ENCODE results near the gene EPSTI1. TPM values are rescaled to one million over a fixed set of nuclear protein-coding genes. Genes with fewer than 3 reads are reported as not detected.
A peak's percentile ranks its signal among the peaks of the same experiment; 100 is the strongest.

The EPSTI1 gene
- total RNA-seq, 3 donors from 2014 or later (not counting 1 experiment from before 2014, with no cell fraction given): 23.4 to 57.4 (median 34.4) TPM

DNA sequence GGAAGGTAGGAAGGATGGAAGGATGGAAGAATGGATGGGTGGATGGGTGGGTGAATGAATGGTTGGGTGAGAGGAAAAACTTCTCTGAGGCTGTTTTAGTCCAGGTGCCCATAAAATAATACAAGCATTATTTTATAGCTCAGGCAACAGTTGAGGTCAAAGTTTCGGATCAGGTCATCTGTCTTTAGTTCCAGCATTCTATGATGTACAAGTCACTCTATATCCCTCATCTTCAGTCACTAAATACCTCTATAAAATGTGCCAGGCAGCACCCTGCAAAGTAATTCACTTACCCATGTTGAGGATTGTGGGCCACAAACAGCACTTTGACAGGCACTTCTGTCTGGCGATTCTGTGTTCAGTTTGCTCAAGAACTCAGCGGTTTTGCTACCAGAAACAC is 66.0 kb downstream of the EPSTI1 start:
- TF ChIP-seq CTCF (IDR thresholded peaks at IDR 0.05): no peak
- H3K4me3 ChIP-seq (ENCODE audit: low read length): no peak overlapping the region
- Mint-ChIP-seq H3K27me3 (ENCODE audit: low read depth in 2 of 2) (no peaks in the 10 kb centered on the region), H3K36me3 (peaks cover 25% of the 10 kb centered on the region), H3K27ac (peak overlapping the region in 1 of 2 donors; percentile 22), H3K4me1 (peaks cover 20 to 23% of the 10 kb centered on the region in 2 donors), H3K4me3 (no peak overlapping the region), H3K9me3 (no peaks in the 10 kb centered on the region)
- no peaks in the 10 kb centered on the region for H3K27me3 ChIP-seq (ENCODE audit: control insufficient read depth, insufficient read depth, low read length)
- H3K4me1 ChIP-seq (ENCODE audit: control insufficient read depth, insufficient read depth, low read length): no peaks in the 10 kb centered on the region
- ATAC-seq: no peak
- intact Hi-C loops (cut with micrococcal nuclease): no loop called here
- 96% methylated on average over 3 of the region's 3 CpGs for WGBS (ENCODE audit: insufficient coverage)
- no peaks in the 10 kb centered on the region for H3K9me3 ChIP-seq (ENCODE audit: control insufficient read depth, insufficient read depth, low read length)
- no peak for DNase-seq
- no peak overlapping the region for H3K27ac ChIP-seq (ENCODE audit: low read length)
- H3K36me3 ChIP-seq (ENCODE audit: control insufficient read depth, insufficient read depth, low read length): peaks cover 33% of the 10 kb centered on the region

DNA sequence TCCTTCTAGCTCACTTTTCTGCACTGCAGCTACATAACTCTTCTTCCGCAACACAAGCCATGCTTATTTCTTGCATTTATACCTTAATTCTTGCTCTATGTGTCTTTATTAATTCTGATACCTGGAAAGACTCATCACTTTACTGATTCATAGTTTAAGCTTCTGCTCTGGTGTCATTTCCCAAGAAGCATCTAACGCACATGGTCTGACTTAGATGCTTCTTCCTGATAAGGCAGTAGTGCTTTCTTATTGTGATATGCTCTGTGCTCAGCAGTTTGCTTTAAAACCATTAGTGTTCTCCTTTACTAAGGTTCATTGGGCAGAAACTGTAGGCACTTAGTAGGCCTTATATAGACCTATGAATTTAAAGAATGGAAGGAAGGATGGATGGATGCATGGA is 66.4 kb downstream of the EPSTI1 start:
- Mint-ChIP-seq H3K9me3 (no peaks in the 10 kb centered on the region), H3K4me3 (no peak overlapping the region), H3K4me1 (peaks cover 20 to 23% of the 10 kb centered on the region in 2 donors), H3K27me3 (ENCODE audit: low read depth in 2 of 2) (no peaks in the 10 kb centered on the region), H3K36me3 (peaks cover 25% of the 10 kb centered on the region), H3K27ac (no peak overlapping the region)
- no peak overlapping the region for H3K4me3 ChIP-seq (ENCODE audit: low read length)
- WGBS (ENCODE audit: insufficient coverage): 100% methylated on average over 2 of the region's 2 CpGs
- no peaks in the 10 kb centered on the region for H3K4me1 ChIP-seq (ENCODE audit: control insufficient read depth, insufficient read depth, low read length)
- intact Hi-C loops (cut with micrococcal nuclease): no loop called here
- H3K9me3 ChIP-seq (ENCODE audit: control insufficient read depth, insufficient read depth, low read length): no peaks in the 10 kb centered on the region
- DNase-seq: no peak
- no peaks in the 10 kb centered on the region for H3K27me3 ChIP-seq (ENCODE audit: control insufficient read depth, insufficient read depth, low read length)
- no peak overlapping the region for H3K27ac ChIP-seq (ENCODE audit: low read length)
- ATAC-seq: no peak
- peaks cover 36% of the 10 kb centered on the region for H3K36me3 ChIP-seq (ENCODE audit: control insufficient read depth, insufficient read depth, low read length)
- TF ChIP-seq CTCF (IDR thresholded peaks at IDR 0.05): no peak

DNA sequence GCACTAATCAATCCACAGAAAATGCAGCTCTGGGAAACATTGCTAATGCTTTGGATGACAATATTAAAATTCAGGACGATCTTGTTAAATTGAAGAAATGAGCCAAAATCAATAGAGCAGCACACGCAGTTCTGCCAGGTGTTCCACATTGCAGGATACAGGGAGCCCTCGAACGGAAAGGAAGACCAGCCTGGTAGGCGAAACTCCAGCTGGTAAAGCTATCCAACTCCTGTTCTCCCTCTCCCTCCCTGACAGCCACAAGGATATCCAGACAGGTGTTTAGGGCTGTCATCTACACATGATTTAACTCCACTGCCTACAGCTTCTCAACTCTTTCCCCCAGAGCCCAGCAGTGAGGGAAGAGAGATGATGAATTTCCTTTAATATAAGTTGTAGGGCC is 67.7 kb downstream of the EPSTI1 start:
- WGBS (ENCODE audit: insufficient coverage): 98% methylated on average over 5 of the region's 5 CpGs
- no peak overlapping the region for H3K27ac Mint-ChIP-seq
- peaks cover 25% of the 10 kb centered on the region for H3K36me3 Mint-ChIP-seq
- TF ChIP-seq CTCF (IDR thresholded peaks at IDR 0.05): no peak
- H3K36me3 ChIP-seq (ENCODE audit: control insufficient read depth, insufficient read depth, low read length): peaks cover 47% of the 10 kb centered on the region
- ATAC-seq (no peak), DNase-seq (no peak)
- H3K4me3 Mint-ChIP-seq: no peak overlapping the region
- H3K4me1 ChIP-seq (ENCODE audit: control insufficient read depth, insufficient read depth, low read length): no peaks in the 10 kb centered on the region
- H3K27me3 ChIP-seq (ENCODE audit: control insufficient read depth, insufficient read depth, low read length): no peaks in the 10 kb centered on the region
- H3K27ac ChIP-seq (ENCODE audit: low read length): no peak overlapping the region
- peaks cover 27 to 30% of the 10 kb centered on the region in 2 donors for H3K4me1 Mint-ChIP-seq
- no peak overlapping the region for H3K4me3 ChIP-seq (ENCODE audit: low read length)
- H3K27me3 Mint-ChIP-seq (ENCODE audit: low read depth in 2 of 2): no peaks in the 10 kb centered on the region
- no peaks in the 10 kb centered on the region for H3K9me3 ChIP-seq (ENCODE audit: control insufficient read depth, insufficient read depth, low read length)
- H3K9me3 Mint-ChIP-seq: no peaks in the 10 kb centered on the region
- intact Hi-C loops (cut with micrococcal nuclease): no loop called here

GRCh38 chr13:42907745-42908144 is 84.3 kb downstream of the EPSTI1 start:
- Mint-ChIP-seq H3K9me3 (no peaks in the 10 kb centered on the region), H3K27ac (no peak overlapping the region), H3K4me3 (no peak overlapping the region), H3K4me1 (no peaks in the 10 kb centered on the region), H3K27me3 (ENCODE audit: low read depth in 2 of 2) (no peaks in the 10 kb centered on the region), H3K36me3 (peaks cover 6% of the 10 kb centered on the region)
- no peak overlapping the region for H3K27ac ChIP-seq (ENCODE audit: low read length)
- H3K9me3 ChIP-seq (ENCODE audit: control insufficient read depth, insufficient read depth, low read length): no peaks in the 10 kb centered on the region
- H3K4me3 ChIP-seq (ENCODE audit: low read length): no peak overlapping the region
- intact Hi-C loops (cut with micrococcal nuclease): no loop called here
- 97% methylated on average over 4 of the region's 4 CpGs for WGBS (ENCODE audit: insufficient coverage)
- ATAC-seq (no peak), DNase-seq (no peak)
- H3K36me3 ChIP-seq (ENCODE audit: control insufficient read depth, insufficient read depth, low read length): peaks cover 26% of the 10 kb centered on the region
- no peaks in the 10 kb centered on the region for H3K4me1 ChIP-seq (ENCODE audit: control insufficient read depth, insufficient read depth, low read length)
- no peak for TF ChIP-seq CTCF (IDR thresholded peaks at IDR 0.05)
- no peaks in the 10 kb centered on the region for H3K27me3 ChIP-seq (ENCODE audit: control insufficient read depth, insufficient read depth, low read length)

All from natural killer cell (primary cell).